CD4-positive, alpha-beta T cell (primary cell): Measurements from ENCODE around the gene XPC. TPM values are rescaled to one million over a fixed set of nuclear protein-coding genes. Genes with fewer than 3 reads are reported as not detected.
A peak's percentile ranks its signal among the peaks of the same experiment; 100 is the strongest.

ENCODE experiments used
- ATAC-seq: fragments of 200-7000 bp; cut with Tn5 transposase; one replicate; pipeline ENCODE4 v1.10.0; 2022; ENCODE audit warnings: mild to moderate bottlenecking; ENCODE audit not compliant: poor library complexity
- CTCF ChIA-PET: fragments of 350-600 bp; sonication (Branson Sonifier 250); formaldehyde crosslinking; loops from one replicate; lab custom pipeline; 2021; ENCODE audit warnings: antibody characterized with exemption, inconsistent platforms; lab: Charles Lee
- POLR2A ChIA-PET: fragments of 350-600 bp; sonication (Branson Sonifier 250); formaldehyde crosslinking; loops from one replicate; lab custom pipeline; 2021; ENCODE audit warnings: antibody characterized with exemption, inconsistent platforms; lab: Charles Lee
- DNase-seq, 14 experiments: peaks; one replicate each; pipeline ENCODE4 v3.0.0-alpha.2; 2013 to 2020; ENCODE audit warnings: mixed read lengths in 2 of 14
- H3K27ac ChIP-seq, 2 donors: one replicate each; pipeline versions ENCODE4 v1.5.1 to v1.7.0; 2013; ENCODE audit warnings: low read length in 2 of 2, low read depth in 1 of 2, mild to moderate bottlenecking in 1 of 2
- H3K27me3 ChIP-seq, 2 experiments: 1 replicate in 1 of 2; 2 replicates in 1 of 2; pipeline versions ENCODE4 v1.6.1 to v1.7.0; 2013; ENCODE audit warnings: low read length in 2 of 2, control low read depth in 1 of 2, mild to moderate bottlenecking in 1 of 2, moderate library complexity in 1 of 2; ENCODE audit not compliant: insufficient read depth in 2 of 2, control insufficient read depth in 1 of 2
- H3K36me3 ChIP-seq: one replicate; pipeline ENCODE4 v1.6.1; 2013; ENCODE audit warnings: low read length, control low read depth; ENCODE audit not compliant: insufficient read depth
- H3K4me1 ChIP-seq: one replicate; pipeline ENCODE4 v1.6.1; 2013; ENCODE audit warnings: low read length, control low read depth; ENCODE audit not compliant: insufficient read depth
- H3K4me3 ChIP-seq: one replicate; pipeline ENCODE4 v1.5.1; 2013; ENCODE audit warnings: mild to moderate bottlenecking, low read length, moderate library complexity
- H3K9me3 ChIP-seq, 2 experiments: 1 replicate in 1 of 2; 2 replicates in 1 of 2; pipeline versions ENCODE4 v1.6.1 to v1.7.0; 2013; ENCODE audit warnings: low read length in 2 of 2, mild to moderate bottlenecking in 2 of 2, control low read depth in 1 of 2, moderate library complexity in 1 of 2; ENCODE audit not compliant: control insufficient read depth in 1 of 2, insufficient read depth in 1 of 2
- H3K27ac Mint-ChIP-seq: one replicate; pipeline ENCODE4 v1.8.0; 2020; ENCODE audit warnings: mixed read lengths
- H3K27me3 Mint-ChIP-seq: one replicate; pipeline ENCODE4 v1.8.0; 2021; ENCODE audit warnings: mixed read lengths
- H3K36me3 Mint-ChIP-seq: one replicate; pipeline ENCODE4 v1.8.0; 2021; ENCODE audit warnings: low read depth, mixed read lengths
- H3K4me1 Mint-ChIP-seq: one replicate; pipeline ENCODE4 v1.8.0; 2021; ENCODE audit warnings: low read depth, mixed read lengths
- H3K4me3 Mint-ChIP-seq: one replicate; pipeline ENCODE4 v1.8.0; 2020; ENCODE audit warnings: mild to moderate bottlenecking, mixed read lengths
- H3K9me3 Mint-ChIP-seq: one replicate; pipeline ENCODE4 v1.8.0; 2020; ENCODE audit warnings: mixed read lengths
- CTCF ChIP-seq: fragments of 200-600 bp; IDR thresholded peaks from one replicate; pipeline ENCODE4 v1.8.0; 2022; ENCODE audit warnings: antibody characterized with exemption, mild to moderate bottlenecking
- intact Hi-C, 2 experiments: fragments of 100-400 bp; cut with DNase I in 1 of 2; cut with micrococcal nuclease in 1 of 2; formaldehyde crosslinking; loops; one replicate each; pipeline versions ENCODE4 v1.15.1 to v1.9.0; 2023 to 2025; cut with DNase I, micrococcal nuclease
- total RNA-seq, 174 experiments: library from RNA in 2 of 174; stranded (reverse) in 2 of 174; gene quantifications; one replicate each; pipeline ENCODE4 v1.2.3 and lab custom pipeline; 2021 to 2026

XPC gene
- total RNA-seq, 2 experiments from 2014 or later, result 59.2 to 65.1 TPM

- H3K4me1 Mint-ChIP-seq, result peaks cover 7% of the 10 kb centered on the region
- H3K27ac Mint-ChIP-seq, result peak overlapping the region; percentile 53
- H3K9me3 Mint-ChIP-seq, result no peaks in the 10 kb centered on the region
- no peak for DNase-seq
- ChIA-PET POLR2A (interaction anchor here (1.8 kb wide), 1 partner anchor 43 kb away, joined by 6 read pairs; the partner anchor contains the start of genes LSM3 and XPC), CTCF (no interaction called here)
- H3K4me3 ChIP-seq, result no peak overlapping the region
- no peak overlapping the region for H3K27ac ChIP-seq
- H3K27me3 Mint-ChIP-seq, result no peaks in the 10 kb centered on the region
- peaks cover 8% of the 10 kb centered on the region for H3K4me1 ChIP-seq
- peaks cover 89% of the 10 kb centered on the region for H3K36me3 Mint-ChIP-seq
- no peak overlapping the region for H3K4me3 Mint-ChIP-seq
- ATAC-seq, result no peak
- H3K27me3 ChIP-seq, result no peaks in the 10 kb centered on the region
- peaks cover 93% of the 10 kb centered on the region for H3K36me3 ChIP-seq
- no peaks in the 10 kb centered on the region for H3K9me3 ChIP-seq
- TF ChIP-seq CTCF, result no peak
- intact Hi-C loops, result no loop called here
Measured at GRCh38 chr3:14135581-14135980, 42.8 kb downstream of the XPC start.

GRCh38 chr3:14134291-14134690 is 44.1 kb downstream of the XPC start:
- no peak overlapping the region for H3K4me3 Mint-ChIP-seq
- Histone ChIP-seq H3K36me3 (peaks cover 93% of the 10 kb centered on the region), H3K27ac (no peak overlapping the region), H3K27me3 (no peaks in the 10 kb centered on the region), H3K4me3 (no peak overlapping the region), H3K9me3 (no peaks in the 10 kb centered on the region), H3K4me1 (no peaks in the 10 kb centered on the region)
- no peaks in the 10 kb centered on the region for H3K27me3 Mint-ChIP-seq
- CTCF ChIA-PET, result no interaction called here
- DNase-seq (no peak), ATAC-seq (no peak)
- H3K36me3 Mint-ChIP-seq, result peaks cover 90% of the 10 kb centered on the region
- no peak overlapping the region for H3K27ac Mint-ChIP-seq
- intact Hi-C loops, result no loop called here
- peaks cover 3% of the 10 kb centered on the region for H3K4me1 Mint-ChIP-seq
- POLR2A ChIA-PET, result interaction anchor here (0.8 to 1.8 kb wide), 3 partner anchors 8 to 44 kb away, joined by 4 to 6 read pairs (median 6); partner anchors contain the start of genes CHCHD4, LSM3, TMEM43 and XPC
- no peaks in the 10 kb centered on the region for H3K9me3 Mint-ChIP-seq
- no peak for TF ChIP-seq CTCF

GRCh38 chr3:14133876-14134275 is 44.5 kb downstream of the XPC start:
- no peak for TF ChIP-seq CTCF
- no peaks in the 10 kb centered on the region for H3K9me3 Mint-ChIP-seq
- Histone ChIP-seq H3K4me1 (no peaks in the 10 kb centered on the region), H3K4me3 (no peak overlapping the region), H3K9me3 (no peaks in the 10 kb centered on the region), H3K27ac (no peak overlapping the region), H3K27me3 (no peaks in the 10 kb centered on the region), H3K36me3 (peaks cover 92% of the 10 kb centered on the region)
- peaks cover 93% of the 10 kb centered on the region for H3K36me3 Mint-ChIP-seq
- peaks cover 3% of the 10 kb centered on the region for H3K4me1 Mint-ChIP-seq
- ChIA-PET POLR2A (interaction anchor here (0.8 to 1.5 kb wide), 2 partner anchors 9 kb away, joined by 4 to 6 read pairs; partner anchors contain the start of genes CHCHD4 and TMEM43), CTCF (no interaction called here)
- intact Hi-C loops, result no loop called here
- DNase-seq (no peak), ATAC-seq (no peak)
- no peak overlapping the region for H3K4me3 Mint-ChIP-seq
- H3K27ac Mint-ChIP-seq, result no peak overlapping the region
- H3K27me3 Mint-ChIP-seq, result no peaks in the 10 kb centered on the region
